ENCODE data around the gene MAEL. TPM values are rescaled to one million over a fixed set of nuclear protein-coding genes. Genes with fewer than 3 reads are reported as not detected.

The MAEL gene
- total RNA-seq, 2 donors from 2014 or later, result not detected

DNA sequence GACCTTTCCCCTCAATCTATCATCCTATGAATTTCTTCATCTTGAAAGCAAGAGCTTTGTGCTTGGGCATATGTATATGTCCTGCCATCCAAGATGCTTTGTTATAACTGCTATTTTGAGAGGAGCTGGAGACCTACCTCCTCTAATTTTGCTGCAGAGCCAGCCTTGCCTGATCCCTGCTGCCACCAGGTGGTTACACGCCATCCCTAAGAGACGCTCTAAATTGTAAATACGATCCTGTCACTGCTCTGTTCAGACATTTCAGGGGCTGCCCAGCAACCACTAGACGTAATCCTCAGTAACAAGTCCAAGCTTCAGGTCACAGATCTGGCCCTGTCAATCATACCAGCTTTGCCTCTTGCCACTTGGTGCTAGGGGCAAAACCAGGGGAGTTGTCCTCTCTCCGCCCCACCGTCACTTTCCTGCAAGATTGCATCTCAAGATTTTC lies 68.2 kb downstream of the MAEL start:
- Mint-ChIP-seq H3K4me3 (no peak overlapping the region), H3K4me1 (no peaks in the 10 kb centered on the region), H3K9me3 (no peaks in the 10 kb centered on the region), H3K36me3 (ENCODE audit: low read depth) (no peaks in the 10 kb centered on the region), H3K27ac (no peak overlapping the region), H3K27me3 (no peaks in the 10 kb centered on the region)
- ATAC-seq (replicated peaks), result peak; percentile 44

DNA sequence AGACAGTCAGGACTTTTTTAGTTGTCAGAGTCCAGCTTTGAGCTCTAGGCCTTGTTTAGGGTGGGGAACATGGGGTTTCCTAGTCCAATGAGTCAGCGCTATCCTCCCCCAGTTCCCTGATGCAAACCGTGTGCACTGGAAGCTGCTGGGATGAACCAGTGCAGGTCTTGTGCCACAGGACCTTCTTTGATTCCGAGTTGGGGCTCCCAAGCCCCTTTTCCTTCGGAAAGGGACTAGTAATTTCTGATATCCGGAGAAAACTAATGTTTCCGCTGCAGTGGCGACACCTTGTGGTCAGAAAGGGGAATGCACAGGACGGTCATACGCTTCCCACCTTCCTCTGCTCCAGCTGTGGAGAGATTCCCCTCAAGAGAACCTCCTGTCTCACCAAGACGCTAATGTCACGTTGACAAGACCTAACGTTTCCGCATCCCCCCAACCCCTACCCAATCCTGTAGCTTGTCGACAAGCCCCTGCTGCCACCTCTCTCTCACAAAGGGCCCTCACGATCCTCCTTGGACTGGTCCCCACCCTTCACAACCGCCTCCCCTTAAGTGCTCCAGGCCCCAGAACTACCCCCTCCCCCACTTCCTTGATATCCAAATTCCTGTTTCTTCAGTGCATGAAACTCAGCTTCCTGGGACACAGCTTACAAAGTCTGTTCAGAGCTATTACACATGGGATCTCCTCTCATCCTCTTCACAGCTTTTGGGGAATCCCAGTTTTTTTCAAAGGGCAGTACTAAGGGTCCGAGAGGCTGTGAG lies 70.1 kb downstream of the MAEL start:
- Mint-ChIP-seq H3K27ac (peak overlapping the region; percentile 51), H3K9me3 (no peaks in the 10 kb centered on the region)

DNA sequence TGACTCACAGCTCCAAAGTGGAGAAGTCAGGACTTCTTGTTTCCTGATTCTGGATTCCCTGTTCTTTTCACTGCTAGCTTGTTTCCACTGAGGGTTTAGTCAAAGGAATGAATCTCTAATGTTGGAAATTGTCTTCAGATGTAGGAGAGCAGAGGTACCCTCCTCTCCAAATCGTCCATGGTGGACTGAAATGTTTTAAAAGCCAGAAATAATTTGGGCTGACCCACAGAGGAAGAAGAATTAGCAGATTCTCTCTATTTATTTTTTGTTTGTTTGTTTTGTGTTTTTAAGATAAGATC lies 70.7 kb downstream of the MAEL start:
- Mint-ChIP-seq H3K27me3 (no peaks in the 10 kb centered on the region), H3K4me1 (no peaks in the 10 kb centered on the region), H3K27ac (no peak overlapping the region), H3K4me3 (peak overlapping the region; percentile 43), H3K9me3 (no peaks in the 10 kb centered on the region), H3K36me3 (ENCODE audit: low read depth) (no peaks in the 10 kb centered on the region)
- no peak for ATAC-seq (replicated peaks)

More for the DNA sequence above, 70.1 kb downstream of the MAEL start:
- Mint-ChIP-seq H3K4me3 (peak overlapping the region; percentile 43), H3K27me3 (no peaks in the 10 kb centered on the region), H3K36me3 (ENCODE audit: low read depth) (no peaks in the 10 kb centered on the region), H3K4me1 (no peaks in the 10 kb centered on the region)
- ATAC-seq (replicated peaks), result peak; percentile 60

DNA sequence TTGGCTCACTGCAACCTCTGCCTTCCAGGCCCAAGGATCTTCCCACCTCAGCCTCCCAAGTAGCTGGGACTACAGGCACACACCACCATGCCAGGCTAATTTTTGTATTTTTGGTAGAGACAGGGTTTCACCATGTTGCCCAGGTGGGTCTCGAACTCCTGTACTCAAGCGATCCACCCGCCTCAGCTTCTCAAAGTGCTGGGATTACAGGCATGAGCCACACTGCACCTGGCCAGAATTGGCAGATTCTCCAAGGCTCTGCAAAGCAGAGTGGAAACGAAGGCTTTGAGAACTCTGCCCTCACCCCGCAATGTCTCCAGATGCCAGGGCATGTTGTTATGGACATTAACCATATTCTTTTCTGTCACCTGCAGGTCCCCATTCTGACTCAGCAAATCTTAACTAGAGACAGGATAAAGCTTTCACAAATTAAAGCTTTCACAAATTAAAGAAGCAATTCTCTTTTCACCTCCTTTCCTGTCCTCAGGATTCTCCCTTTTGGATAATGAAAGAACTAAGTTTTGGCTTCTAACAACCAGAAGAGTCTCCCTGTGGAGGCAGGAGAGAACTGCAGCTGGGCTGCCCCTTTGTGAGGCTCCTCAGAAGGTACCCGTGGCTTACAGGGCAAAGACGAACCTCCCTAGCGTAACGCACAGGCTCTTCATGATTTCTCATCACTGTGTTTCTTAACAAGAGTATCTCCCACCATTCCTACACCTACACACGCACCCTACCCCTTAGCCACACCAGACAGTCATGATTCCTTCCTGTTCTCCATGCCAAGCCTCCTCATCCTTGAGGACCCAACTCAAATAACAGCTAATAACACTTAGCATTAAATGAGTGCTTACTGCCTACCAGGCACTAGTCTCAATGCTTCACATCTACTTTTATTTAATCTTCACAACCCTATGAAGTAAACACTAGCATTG lies 71.3 kb downstream of the MAEL start:
- Mint-ChIP-seq H3K4me3 (no peak overlapping the region), H3K9me3 (no peaks in the 10 kb centered on the region), H3K4me1 (no peaks in the 10 kb centered on the region), H3K27ac (no peak overlapping the region), H3K27me3 (no peaks in the 10 kb centered on the region), H3K36me3 (ENCODE audit: low read depth) (no peaks in the 10 kb centered on the region)
- no peak for ATAC-seq (replicated peaks)

DNA sequence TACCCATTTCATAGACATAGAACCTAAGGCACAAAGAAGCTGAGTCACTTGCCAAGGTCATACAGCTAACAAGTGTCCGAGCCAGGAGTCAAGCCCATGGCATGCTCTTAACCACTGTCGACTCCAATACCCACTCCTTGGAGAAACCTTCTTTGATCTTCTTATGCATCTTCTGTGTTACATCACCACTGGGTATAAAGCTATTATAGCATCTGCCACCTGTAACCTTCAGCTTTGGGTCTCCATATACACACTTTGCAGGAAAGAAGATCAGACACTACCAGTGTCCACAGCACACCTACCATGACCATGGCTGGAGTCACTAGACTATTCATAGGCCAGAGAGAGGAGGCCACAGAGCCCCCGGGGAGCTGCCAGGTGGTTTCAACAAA lies 72.0 kb downstream of the MAEL start:
- no peaks in the 10 kb centered on the region for H3K27me3 Mint-ChIP-seq
- H3K27ac Mint-ChIP-seq, result no peak overlapping the region
- H3K36me3 Mint-ChIP-seq (ENCODE audit: low read depth), result no peaks in the 10 kb centered on the region
- ATAC-seq (replicated peaks), result no peak
- H3K4me1 Mint-ChIP-seq, result no peaks in the 10 kb centered on the region
- no peak overlapping the region for H3K4me3 Mint-ChIP-seq
- no peaks in the 10 kb centered on the region for H3K9me3 Mint-ChIP-seq

- no peaks in the 10 kb centered on the region for H3K4me1 Mint-ChIP-seq
- no peaks in the 10 kb centered on the region for H3K9me3 Mint-ChIP-seq
- no peak for ATAC-seq (replicated peaks)
- H3K36me3 Mint-ChIP-seq (ENCODE audit: low read depth), result no peaks in the 10 kb centered on the region
- H3K27me3 Mint-ChIP-seq, result no peaks in the 10 kb centered on the region
- no peak overlapping the region for H3K4me3 Mint-ChIP-seq
- no peak overlapping the region for H3K27ac Mint-ChIP-seq
Measured at GRCh38 chr1:167064621-167065020, 75.5 kb downstream of the MAEL start.

DNA sequence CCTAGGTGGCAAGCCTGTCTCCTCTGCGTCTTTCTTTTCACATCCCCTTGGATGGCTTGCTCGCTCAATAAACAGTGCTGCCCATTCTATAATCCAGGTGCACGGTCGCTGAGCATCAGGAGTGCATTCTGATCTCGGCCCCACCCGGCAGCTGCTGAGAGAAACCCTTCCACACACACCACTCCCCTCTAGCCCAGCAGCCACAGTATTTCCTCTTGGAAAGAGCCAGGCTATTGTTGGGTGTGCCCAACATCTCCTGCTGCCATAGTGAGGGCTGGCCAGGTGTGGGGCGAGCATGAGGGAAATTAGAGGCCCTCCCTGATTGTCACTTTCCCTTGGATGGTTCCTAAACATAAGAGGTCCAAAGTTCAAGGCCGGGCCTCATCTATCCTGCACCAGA lies 76.4 kb downstream of the MAEL start:
- no peak for ATAC-seq (replicated peaks)
- no peaks in the 10 kb centered on the region for H3K27me3 Mint-ChIP-seq
- no peaks in the 10 kb centered on the region for H3K4me1 Mint-ChIP-seq
- H3K36me3 Mint-ChIP-seq (ENCODE audit: low read depth), result no peaks in the 10 kb centered on the region
- H3K27ac Mint-ChIP-seq, result no peak overlapping the region
- H3K9me3 Mint-ChIP-seq, result no peaks in the 10 kb centered on the region
- no peak overlapping the region for H3K4me3 Mint-ChIP-seq

- H3K27me3 Mint-ChIP-seq, result no peaks in the 10 kb centered on the region
- H3K36me3 Mint-ChIP-seq (ENCODE audit: low read depth), result no peaks in the 10 kb centered on the region
- peak; percentile 95 for ATAC-seq (replicated peaks)
- H3K9me3 Mint-ChIP-seq, result no peaks in the 10 kb centered on the region
- no peak overlapping the region for H3K27ac Mint-ChIP-seq
- no peaks in the 10 kb centered on the region for H3K4me1 Mint-ChIP-seq
- H3K4me3 Mint-ChIP-seq, result peak overlapping the region; percentile 23
Measured at GRCh38 chr1:167066333-167067122, 77.4 kb downstream of the MAEL start.

GRCh38 chr1:167067904-167068303 lies 78.8 kb downstream of the MAEL start:
- no peak for ATAC-seq (replicated peaks)
- Mint-ChIP-seq H3K4me1 (no peaks in the 10 kb centered on the region), H3K27ac (no peak overlapping the region), H3K27me3 (no peaks in the 10 kb centered on the region), H3K36me3 (ENCODE audit: low read depth) (no peaks in the 10 kb centered on the region), H3K9me3 (no peaks in the 10 kb centered on the region), H3K4me3 (no peak overlapping the region)

DNA sequence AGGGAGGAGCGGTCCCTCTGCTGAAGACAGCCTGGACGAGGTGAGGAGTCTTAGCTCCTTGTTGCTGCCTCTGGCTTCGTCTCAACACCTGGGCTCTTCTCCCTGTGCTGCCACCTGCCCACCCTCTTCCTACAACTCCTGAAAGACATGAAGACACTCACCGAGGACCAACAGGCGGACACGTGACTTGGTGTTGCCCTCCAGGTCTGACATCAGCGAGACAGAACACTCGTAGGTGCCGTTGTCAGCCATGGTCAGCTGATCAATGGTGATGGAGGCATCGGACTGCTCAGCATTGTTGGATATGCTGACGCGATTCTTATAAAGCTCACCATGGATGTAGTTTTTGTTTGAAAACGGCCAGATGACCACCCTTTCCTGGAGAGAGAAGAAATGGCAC lies 79.7 kb downstream of the MAEL start:
- Mint-ChIP-seq H3K36me3 (ENCODE audit: low read depth) (no peaks in the 10 kb centered on the region), H3K27me3 (no peaks in the 10 kb centered on the region), H3K27ac (no peak overlapping the region), H3K4me1 (no peaks in the 10 kb centered on the region), H3K4me3 (no peak overlapping the region), H3K9me3 (no peaks in the 10 kb centered on the region)
- no peak for ATAC-seq (replicated peaks)

DNA sequence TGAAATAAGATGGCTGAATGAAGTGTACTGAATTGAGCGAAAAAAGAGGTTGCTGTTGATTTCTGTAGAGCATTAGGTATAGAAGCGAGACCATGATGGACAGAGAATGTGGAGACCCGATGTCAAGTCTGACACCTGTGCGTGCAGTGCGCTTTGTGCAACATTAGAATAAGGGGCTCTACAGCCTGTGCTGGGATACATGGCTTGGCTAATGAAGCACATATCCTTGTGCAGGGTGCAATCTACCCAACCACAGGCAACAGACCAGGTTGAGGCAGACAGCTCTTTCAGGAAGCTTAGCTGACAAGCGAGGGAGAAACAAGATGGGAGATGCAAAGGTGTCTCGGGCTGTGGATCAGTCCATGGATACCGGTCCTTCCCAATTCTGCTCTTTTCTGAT lies 82.2 kb downstream of the MAEL start:
- Mint-ChIP-seq H3K4me3 (no peak overlapping the region), H3K27me3 (peaks cover 8% of the 10 kb centered on the region), H3K27ac (no peak overlapping the region), H3K4me1 (peaks cover 12% of the 10 kb centered on the region), H3K36me3 (ENCODE audit: low read depth) (no peaks in the 10 kb centered on the region), H3K9me3 (no peaks in the 10 kb centered on the region)
- no peak for ATAC-seq (replicated peaks)

Other genes starting within 250 kb of the MAEL start
- gene POGK, start 149.8 kb upstream of the MAEL start, total RNA-seq, result 10 to 100 TPM; 29.5 to 47.2 TPM
- gene TADA1, start 113.0 kb upstream of the MAEL start, total RNA-seq, result 10 to 100 TPM; 10.5 to 11.1 TPM
- 1 to 10 TPM; 5.0 to 5.8 TPM for gene ILDR2, start 13.7 kb upstream of the MAEL start, total RNA-seq
- gene GPA33, start 101.1 kb downstream of the MAEL start, total RNA-seq, result under 1 TPM; 0.26 to 0.58 TPM
- not detected for gene STYXL2, start 104.8 kb downstream of the MAEL start, total RNA-seq
- gene POU2F1, start 231.6 kb downstream of the MAEL start, total RNA-seq, result 10 to 100 TPM; 20.6 to 28.0 TPM